Transverse colon (tissue), 3 donors: ENCODE data around the gene HSPA4.

Source experiments
- POLR2A ChIP-seq: fragments of 450-650 bp; IDR thresholded peaks from one replicate; pipeline ENCODE4 v1.6.1; 2016; ENCODE audit warnings: antibody characterized with exemption, mild to moderate bottlenecking, moderate library complexity
- TF ChIP-seq, protein P1 (sequence below), 5 experiments: fragments of 200-600 bp in 3 of 5; fragments of 450-650 bp in 2 of 5; sonication (generic) in 3 of 5; IDR thresholded peaks; 1 replicate in 2 of 5; 2 replicates in 3 of 5; pipeline ENCODE4 v1.5.1; 2016 to 2017; ENCODE audit warnings: antibody characterized with exemption in 5 of 5, inconsistent platforms in 3 of 5, mild to moderate bottlenecking in 2 of 5, moderate library complexity in 1 of 5

DNA sequence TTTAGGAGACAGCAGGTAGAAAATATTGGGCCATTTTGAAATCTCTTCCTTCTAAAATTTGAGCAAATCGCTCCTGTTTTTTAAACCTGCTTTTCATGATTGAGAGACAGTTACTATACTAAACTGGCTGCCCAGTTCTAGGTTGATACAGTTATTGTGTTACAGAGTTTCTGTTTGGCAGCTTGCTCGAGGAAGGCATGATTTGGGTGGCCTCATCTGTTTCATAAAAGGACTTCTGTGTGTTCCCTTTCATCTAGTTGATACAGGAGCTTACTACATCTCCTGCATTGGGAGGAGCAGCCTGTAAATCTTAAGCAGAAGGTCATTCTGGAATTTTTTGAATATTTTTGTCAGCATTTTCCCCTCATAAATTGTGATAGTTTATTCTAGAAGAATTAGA lies 14.2 kb downstream of the HSPA4 start:
- TF ChIP-seq, protein P1, sequence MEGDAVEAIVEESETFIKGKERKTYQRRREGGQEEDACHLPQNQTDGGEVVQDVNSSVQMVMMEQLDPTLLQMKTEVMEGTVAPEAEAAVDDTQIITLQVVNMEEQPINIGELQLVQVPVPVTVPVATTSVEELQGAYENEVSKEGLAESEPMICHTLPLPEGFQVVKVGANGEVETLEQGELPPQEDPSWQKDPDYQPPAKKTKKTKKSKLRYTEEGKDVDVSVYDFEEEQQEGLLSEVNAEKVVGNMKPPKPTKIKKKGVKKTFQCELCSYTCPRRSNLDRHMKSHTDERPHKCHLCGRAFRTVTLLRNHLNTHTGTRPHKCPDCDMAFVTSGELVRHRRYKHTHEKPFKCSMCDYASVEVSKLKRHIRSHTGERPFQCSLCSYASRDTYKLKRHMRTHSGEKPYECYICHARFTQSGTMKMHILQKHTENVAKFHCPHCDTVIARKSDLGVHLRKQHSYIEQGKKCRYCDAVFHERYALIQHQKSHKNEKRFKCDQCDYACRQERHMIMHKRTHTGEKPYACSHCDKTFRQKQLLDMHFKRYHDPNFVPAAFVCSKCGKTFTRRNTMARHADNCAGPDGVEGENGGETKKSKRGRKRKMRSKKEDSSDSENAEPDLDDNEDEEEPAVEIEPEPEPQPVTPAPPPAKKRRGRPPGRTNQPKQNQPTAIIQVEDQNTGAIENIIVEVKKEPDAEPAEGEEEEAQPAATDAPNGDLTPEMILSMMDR (IDR thresholded peaks at IDR 0.05), result no peak
- TF ChIP-seq POLR2A, result no peak
